CD4-positive, alpha-beta T cell treated with Interleukin-15 for 4 hours (primary cell): ENCODE results near the gene RNF149.

Experiments
- DNase-seq: peaks from one replicate; pipeline ENCODE4 v3.0.0-alpha.2; 2020; ENCODE audit warnings: low spot score

The RNF149 gene

DNA sequence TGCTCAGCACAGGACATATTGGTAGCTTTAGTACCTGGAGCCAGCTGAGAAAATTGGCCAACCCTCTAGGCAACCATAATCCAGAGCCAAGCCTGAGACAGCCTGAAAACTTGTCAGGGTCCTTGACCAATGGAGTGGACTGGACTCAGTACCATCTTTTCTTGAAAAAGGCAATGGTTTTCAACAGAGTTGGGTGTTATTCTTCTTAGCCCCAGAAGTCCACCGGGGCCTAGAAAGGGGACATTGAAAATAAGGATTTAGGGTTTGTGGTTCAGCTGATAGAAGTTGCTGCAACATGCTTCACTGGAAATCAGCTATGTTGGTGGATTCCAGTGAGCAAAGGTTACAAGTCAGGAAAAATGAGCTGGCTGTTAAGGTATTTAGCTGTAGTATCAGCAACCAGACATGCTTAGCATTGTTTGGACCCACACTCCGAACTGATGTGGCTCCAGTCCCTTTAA lies 77.9 kb downstream of the RNF149 start:
- no peak for DNase-seq
